ENCODE results near the gene SNAPIN.

Gene SNAPIN, protein sequence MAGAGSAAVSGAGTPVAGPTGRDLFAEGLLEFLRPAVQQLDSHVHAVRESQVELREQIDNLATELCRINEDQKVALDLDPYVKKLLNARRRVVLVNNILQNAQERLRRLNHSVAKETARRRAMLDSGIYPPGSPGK

DNA sequence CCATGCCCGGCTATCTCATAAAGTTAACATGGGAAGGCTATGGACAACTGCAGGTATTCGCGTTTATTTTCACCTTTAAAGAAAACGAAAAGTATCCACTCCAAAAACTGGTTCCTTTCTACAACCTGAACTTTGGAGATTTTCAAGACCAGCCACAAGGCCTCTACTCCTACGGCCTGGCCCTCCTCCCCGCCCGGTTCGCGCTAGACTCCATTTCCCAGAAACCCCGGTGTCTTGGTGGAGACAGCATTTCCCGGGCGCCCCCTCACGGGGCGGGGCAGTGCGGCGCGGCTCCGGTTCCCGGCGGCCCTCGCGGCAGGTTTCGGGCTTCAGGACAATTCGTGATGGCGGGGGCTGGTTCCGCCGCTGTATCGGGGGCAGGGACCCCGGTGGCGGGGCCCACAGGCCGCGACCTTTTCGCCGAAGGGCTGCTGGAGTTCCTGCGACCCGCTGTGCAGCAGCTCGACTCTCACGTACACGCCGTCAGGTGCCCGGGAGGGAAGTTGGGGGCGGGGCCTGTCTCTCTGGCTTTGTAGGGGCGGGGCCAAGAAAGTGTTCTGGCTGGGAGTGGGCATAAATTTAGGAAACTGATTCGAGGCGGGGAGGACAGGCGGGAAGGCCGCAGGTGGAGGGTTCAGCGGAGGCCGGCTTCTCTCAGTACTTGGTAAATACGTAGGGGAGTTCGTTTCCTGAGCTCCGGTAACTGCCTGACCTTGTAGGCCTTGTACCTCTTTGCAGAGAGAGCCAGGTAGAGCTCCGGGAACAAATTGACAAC lies at the start of gene SNAPIN:
SNAPIN (plus strand) TSS at position 304 of the 775 bp plus-strand sequence; CDS start at position 345, 41 bp downstream.
- H3K4me3 ChIP-seq (ENCODE audit: low read depth, low read length), result peak within 1 kb of the TSS; percentile 92
- DNase-seq (ENCODE audit: low read depth), result peak; percentile 92
- no peak for TF ChIP-seq MYC (IDR thresholded peaks at IDR 0.05; ENCODE audit: low read depth, low read length)
- TF ChIP-seq, protein P1, sequence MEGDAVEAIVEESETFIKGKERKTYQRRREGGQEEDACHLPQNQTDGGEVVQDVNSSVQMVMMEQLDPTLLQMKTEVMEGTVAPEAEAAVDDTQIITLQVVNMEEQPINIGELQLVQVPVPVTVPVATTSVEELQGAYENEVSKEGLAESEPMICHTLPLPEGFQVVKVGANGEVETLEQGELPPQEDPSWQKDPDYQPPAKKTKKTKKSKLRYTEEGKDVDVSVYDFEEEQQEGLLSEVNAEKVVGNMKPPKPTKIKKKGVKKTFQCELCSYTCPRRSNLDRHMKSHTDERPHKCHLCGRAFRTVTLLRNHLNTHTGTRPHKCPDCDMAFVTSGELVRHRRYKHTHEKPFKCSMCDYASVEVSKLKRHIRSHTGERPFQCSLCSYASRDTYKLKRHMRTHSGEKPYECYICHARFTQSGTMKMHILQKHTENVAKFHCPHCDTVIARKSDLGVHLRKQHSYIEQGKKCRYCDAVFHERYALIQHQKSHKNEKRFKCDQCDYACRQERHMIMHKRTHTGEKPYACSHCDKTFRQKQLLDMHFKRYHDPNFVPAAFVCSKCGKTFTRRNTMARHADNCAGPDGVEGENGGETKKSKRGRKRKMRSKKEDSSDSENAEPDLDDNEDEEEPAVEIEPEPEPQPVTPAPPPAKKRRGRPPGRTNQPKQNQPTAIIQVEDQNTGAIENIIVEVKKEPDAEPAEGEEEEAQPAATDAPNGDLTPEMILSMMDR (IDR thresholded peaks at IDR 0.05; ENCODE audit: low read depth, low read length), result no peak
- TF ChIP-seq, protein P2, sequence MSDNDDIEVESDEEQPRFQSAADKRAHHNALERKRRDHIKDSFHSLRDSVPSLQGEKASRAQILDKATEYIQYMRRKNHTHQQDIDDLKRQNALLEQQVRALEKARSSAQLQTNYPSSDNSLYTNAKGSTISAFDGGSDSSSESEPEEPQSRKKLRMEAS (IDR thresholded peaks at IDR 0.05; ENCODE audit: low read depth, low read length), result peak; percentile 42; the same call in 1 of the 2 replicates
- peak; percentile 64 for TF ChIP-seq POLR2A (IDR thresholded peaks at IDR 0.05; ENCODE audit: extremely low read depth, insufficient read length)

DNA sequence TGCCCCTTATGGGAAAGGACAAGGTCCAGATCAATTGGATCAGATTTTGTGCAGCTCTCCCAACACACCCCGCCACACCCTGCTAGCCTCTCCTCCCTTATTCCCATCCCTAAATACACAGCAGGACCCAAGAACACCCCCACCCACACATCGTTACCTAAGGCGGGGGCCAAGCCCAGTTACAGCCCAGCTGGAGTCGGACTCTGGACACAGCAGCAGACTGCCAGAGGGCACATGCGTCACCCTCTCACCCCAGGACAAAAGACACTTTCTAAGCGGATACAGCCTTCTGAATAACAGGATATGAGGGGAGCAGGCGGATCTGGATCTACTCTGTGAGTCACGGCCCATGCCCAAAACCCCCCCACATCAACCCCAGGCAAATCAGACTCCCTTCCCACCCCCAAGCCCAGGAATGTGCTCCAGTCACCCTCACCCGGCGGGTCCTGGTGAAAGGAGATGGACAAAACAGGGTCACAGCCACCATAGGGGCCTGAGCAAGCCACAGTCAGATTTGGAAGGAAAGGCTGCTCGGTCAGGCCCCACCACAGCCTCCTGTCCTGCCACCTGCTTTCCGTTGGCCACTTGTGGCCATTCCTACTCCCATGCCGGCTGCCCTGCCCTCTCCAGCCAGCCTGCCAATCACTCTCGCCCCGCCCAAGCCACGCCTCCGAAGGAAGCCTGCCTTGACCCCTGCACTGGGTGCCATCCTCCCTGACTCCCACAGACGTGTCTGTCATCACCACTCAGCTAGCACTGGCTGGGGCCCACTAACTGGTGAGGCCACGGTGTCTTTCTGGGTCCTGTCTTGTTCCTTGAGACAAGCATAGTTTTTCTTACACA lies 49.5 kb upstream of the SNAPIN start:
- H3K4me3 ChIP-seq (ENCODE audit: low read depth, low read length), result no peak overlapping the region
- TF ChIP-seq MYC (IDR thresholded peaks at IDR 0.05; ENCODE audit: low read depth, low read length), result peak; percentile 55
- TF ChIP-seq, protein P1 (IDR thresholded peaks at IDR 0.05; ENCODE audit: low read depth, low read length), result no peak
- TF ChIP-seq, protein P2 (IDR thresholded peaks at IDR 0.05; ENCODE audit: low read depth, low read length), result peak; percentile 46
- peak; percentile 82 for DNase-seq (ENCODE audit: low read depth)

DNA sequence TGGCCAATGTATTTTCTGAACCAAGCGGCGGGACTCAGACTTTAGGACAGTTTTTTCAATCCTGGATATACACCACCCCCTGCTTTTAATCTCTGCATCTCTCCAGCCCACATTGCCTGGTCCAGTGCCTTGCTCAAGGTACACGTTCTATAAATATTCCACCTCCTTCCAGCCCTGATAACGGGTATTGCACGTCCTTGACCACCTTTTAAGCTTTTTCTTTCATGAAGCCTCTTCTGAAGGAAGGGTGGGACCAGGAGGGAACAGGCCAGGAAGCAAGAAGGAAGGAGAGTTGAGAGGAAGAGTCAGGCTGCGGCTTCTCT lies 49.0 kb upstream of the SNAPIN start:
- no peak overlapping the region for H3K4me3 ChIP-seq (ENCODE audit: low read depth, low read length)
- DNase-seq (ENCODE audit: low read depth), result no peak

DNA sequence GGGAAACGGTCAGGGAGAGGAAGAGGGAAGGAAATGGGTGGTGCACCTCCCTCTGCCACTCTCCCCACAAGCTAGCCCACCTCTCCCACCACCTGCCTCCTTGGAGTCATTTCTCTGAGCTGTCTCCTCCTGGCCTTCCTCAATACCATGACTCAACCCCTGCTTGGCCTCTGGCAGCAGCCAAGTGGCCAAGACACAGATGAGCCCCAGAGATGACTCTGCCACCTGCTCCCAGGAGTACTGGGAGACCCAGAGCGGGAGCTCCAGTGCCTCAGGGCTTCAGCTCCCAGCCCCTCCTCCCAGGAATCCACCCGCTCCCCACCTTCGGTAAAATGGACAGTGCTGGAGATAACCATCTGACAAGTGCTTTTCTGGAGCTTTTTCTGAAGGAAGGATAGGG lies 48.2 kb upstream of the SNAPIN start:
- TF ChIP-seq, protein P1 (IDR thresholded peaks at IDR 0.05; ENCODE audit: low read depth, low read length), result no peak
- TF ChIP-seq MYC (IDR thresholded peaks at IDR 0.05; ENCODE audit: low read depth, low read length) (no peak), POLR2A (IDR thresholded peaks at IDR 0.05; ENCODE audit: extremely low read depth, insufficient read length) (no peak)
- TF ChIP-seq, protein P2 (IDR thresholded peaks at IDR 0.05; ENCODE audit: low read depth, low read length), result no peak
- no peak overlapping the region for H3K4me3 ChIP-seq (ENCODE audit: low read depth, low read length)
- peak; percentile 64 for DNase-seq (ENCODE audit: low read depth)

More for the DNA sequence above, 49.0 kb upstream of the SNAPIN start:
- TF ChIP-seq, protein P1 (IDR thresholded peaks at IDR 0.05; ENCODE audit: low read depth, low read length), result no peak
- TF ChIP-seq POLR2A (IDR thresholded peaks at IDR 0.05; ENCODE audit: extremely low read depth, insufficient read length) (no peak), MYC (IDR thresholded peaks at IDR 0.05; ENCODE audit: low read depth, low read length) (no peak)
- TF ChIP-seq, protein P2 (IDR thresholded peaks at IDR 0.05; ENCODE audit: low read depth, low read length), result no peak

DNA sequence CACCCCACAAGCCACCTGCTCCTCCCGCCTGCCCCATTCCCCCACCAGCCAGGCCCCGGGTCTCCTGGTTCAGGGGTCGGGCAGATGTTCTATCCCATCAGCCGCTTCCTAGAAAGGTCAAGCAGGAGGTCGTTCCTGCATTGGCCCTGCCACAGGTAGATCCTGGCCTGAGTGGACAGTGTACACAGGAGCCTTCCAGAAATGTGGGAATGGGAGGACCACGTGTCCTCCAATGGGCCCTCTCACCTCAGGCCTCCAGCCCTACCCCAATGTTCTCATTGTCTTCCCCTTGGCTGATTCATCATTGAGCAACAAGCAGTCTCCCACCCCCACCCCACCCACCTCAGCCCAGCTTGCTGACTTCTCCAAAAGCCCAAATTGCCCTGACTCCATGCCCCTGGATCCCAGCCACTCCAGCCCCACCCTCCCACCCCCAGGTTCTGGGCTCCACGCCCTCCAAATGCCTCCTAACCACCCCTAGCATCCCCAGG lies 47.6 kb upstream of the SNAPIN start:
- DNase-seq (ENCODE audit: low read depth), result peak; percentile 75
- TF ChIP-seq MYC (IDR thresholded peaks at IDR 0.05; ENCODE audit: low read depth, low read length) (peak; percentile 64), POLR2A (IDR thresholded peaks at IDR 0.05; ENCODE audit: extremely low read depth, insufficient read length) (no peak)
- TF ChIP-seq, protein P1 (IDR thresholded peaks at IDR 0.05; ENCODE audit: low read depth, low read length), result no peak
- TF ChIP-seq, protein P2 (IDR thresholded peaks at IDR 0.05; ENCODE audit: low read depth, low read length), result peak; percentile 85
- H3K4me3 ChIP-seq (ENCODE audit: low read depth, low read length), result no peak overlapping the region
